ENCODE data around the gene NPPB.

NPPB gene

DNA sequence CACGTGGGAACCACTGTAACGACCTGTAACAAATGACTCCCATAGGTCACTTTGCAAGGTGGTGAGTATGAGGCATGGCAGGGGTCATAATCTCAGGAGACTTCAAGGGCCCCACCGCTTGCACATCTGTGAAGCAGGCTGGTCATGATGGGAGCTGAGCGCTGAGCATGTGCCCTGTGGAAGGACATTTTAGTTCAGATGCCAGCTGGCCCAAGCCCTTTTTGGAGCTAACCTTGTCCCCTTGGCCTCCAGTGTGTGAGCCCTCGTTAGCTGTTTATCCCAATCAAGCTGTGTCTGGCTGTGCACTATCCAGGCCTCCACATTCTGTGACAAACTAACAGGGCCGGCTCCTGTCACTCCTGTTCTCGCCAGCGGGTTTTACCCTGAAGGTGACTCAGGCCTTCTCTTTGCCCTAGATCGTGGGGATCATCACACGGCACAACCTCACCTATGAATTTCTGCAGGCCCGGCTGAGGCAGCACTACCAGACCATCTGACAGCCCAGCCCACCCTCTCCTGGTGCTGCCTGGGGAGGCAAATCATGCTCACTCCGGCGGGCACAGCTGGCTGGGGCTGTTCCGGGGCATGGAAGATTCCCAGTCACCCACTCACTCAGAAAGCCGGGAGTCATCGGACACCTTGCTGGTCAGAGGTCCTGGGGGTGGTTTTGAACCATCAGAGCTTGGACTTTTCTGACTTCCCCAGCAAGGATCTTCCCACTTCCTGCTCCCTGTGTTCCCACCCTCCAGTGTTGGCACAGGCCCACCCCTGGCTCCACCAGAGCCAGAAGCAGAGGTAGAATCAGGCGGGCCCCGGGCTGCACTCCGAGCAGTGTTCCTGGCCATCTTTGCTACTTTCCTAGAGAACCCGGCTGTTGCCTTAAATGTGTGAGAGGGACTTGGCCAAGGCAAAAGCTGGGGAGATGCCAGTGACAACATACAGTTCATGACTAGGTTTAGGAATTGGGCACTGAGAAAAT, 18.7 kb downstream of the NPPB start:
- H3K4me2 ChIP-seq (ENCODE audit: low read depth, low read length, poor library complexity, severe bottlenecking), result no peak overlapping the region
- H3K79me2 ChIP-seq (ENCODE audit: insufficient read depth, low read length), result no peaks in the 10 kb centered on the region
- no peaks in the 10 kb centered on the region for H3K9me3 ChIP-seq (ENCODE audit: insufficient read depth, low read depth, low read length)
- no peak overlapping the region for H2AFZ ChIP-seq (ENCODE audit: low read length)
- H3K4me3 ChIP-seq (ENCODE audit: low read length, poor library complexity, severe bottlenecking), result no peak overlapping the region
- no peaks in the 10 kb centered on the region for H3K9me2 ChIP-seq (replicated peaks; ENCODE audit: low read depth, low read length)
- TF ChIP-seq EZH2phosphoT487 (IDR thresholded peaks at IDR 0.05; ENCODE audit: borderline replicate concordance), result no peak
- TF ChIP-seq, protein P1, sequence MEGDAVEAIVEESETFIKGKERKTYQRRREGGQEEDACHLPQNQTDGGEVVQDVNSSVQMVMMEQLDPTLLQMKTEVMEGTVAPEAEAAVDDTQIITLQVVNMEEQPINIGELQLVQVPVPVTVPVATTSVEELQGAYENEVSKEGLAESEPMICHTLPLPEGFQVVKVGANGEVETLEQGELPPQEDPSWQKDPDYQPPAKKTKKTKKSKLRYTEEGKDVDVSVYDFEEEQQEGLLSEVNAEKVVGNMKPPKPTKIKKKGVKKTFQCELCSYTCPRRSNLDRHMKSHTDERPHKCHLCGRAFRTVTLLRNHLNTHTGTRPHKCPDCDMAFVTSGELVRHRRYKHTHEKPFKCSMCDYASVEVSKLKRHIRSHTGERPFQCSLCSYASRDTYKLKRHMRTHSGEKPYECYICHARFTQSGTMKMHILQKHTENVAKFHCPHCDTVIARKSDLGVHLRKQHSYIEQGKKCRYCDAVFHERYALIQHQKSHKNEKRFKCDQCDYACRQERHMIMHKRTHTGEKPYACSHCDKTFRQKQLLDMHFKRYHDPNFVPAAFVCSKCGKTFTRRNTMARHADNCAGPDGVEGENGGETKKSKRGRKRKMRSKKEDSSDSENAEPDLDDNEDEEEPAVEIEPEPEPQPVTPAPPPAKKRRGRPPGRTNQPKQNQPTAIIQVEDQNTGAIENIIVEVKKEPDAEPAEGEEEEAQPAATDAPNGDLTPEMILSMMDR (conservative IDR thresholded peaks at IDR 0.05; ENCODE audit: low read length), result no peak
- peaks cover 27% of the 10 kb centered on the region for H3K4me1 ChIP-seq (ENCODE audit: insufficient read depth, low read length, poor library complexity, severe bottlenecking)
- H3K27me3 ChIP-seq (ENCODE audit: insufficient read depth, low read length, poor library complexity, severe bottlenecking), result no peaks in the 10 kb centered on the region
- H3F3A ChIP-seq (ENCODE audit: low read depth), result peaks cover 17% of the 10 kb centered on the region; the same call in 1 of the 2 replicates
- peaks cover 65% of the 10 kb centered on the region; the same call in 1 of the 2 replicates for H3K36me3 ChIP-seq (ENCODE audit: insufficient read depth, low read length)
- peaks cover 3% of the 10 kb centered on the region for H4K20me1 ChIP-seq (ENCODE audit: insufficient read depth, low read length, poor library complexity, severe bottlenecking)
- no peak overlapping the region for H3K9ac ChIP-seq (ENCODE audit: low read depth, low read length, poor library complexity, severe bottlenecking)

GRCh38 chr1:11838349-11839272, 20.1 kb downstream of the NPPB start:
- H4K20me1 ChIP-seq (ENCODE audit: insufficient read depth, low read length, poor library complexity, severe bottlenecking), result peaks cover 3% of the 10 kb centered on the region
- no peak for TF ChIP-seq EZH2phosphoT487 (IDR thresholded peaks at IDR 0.05; ENCODE audit: borderline replicate concordance)
- TF ChIP-seq, protein P1 (conservative IDR thresholded peaks at IDR 0.05; ENCODE audit: low read length), result peak; percentile 98
- H3K9me2 ChIP-seq (replicated peaks; ENCODE audit: low read depth, low read length), result no peaks in the 10 kb centered on the region
- H3K79me2 ChIP-seq (ENCODE audit: insufficient read depth, low read length), result no peaks in the 10 kb centered on the region
- H3K36me3 ChIP-seq (ENCODE audit: insufficient read depth, low read length), result peaks cover 73% of the 10 kb centered on the region; the same call in 1 of the 2 replicates
- peaks cover 17% of the 10 kb centered on the region; the same call in 1 of the 2 replicates for H3F3A ChIP-seq (ENCODE audit: low read depth)
- no peaks in the 10 kb centered on the region for H3K27me3 ChIP-seq (ENCODE audit: insufficient read depth, low read length, poor library complexity, severe bottlenecking)
- peaks cover 27% of the 10 kb centered on the region for H3K4me1 ChIP-seq (ENCODE audit: insufficient read depth, low read length, poor library complexity, severe bottlenecking)
- H2AFZ ChIP-seq (ENCODE audit: low read length), result no peak overlapping the region
- no peak overlapping the region for H3K4me3 ChIP-seq (ENCODE audit: low read length, poor library complexity, severe bottlenecking)
- no peak overlapping the region for H3K9ac ChIP-seq (ENCODE audit: low read depth, low read length, poor library complexity, severe bottlenecking)
- H3K9me3 ChIP-seq (ENCODE audit: insufficient read depth, low read depth, low read length), result no peaks in the 10 kb centered on the region
- H3K4me2 ChIP-seq (ENCODE audit: low read depth, low read length, poor library complexity, severe bottlenecking), result no peak overlapping the region

DNA sequence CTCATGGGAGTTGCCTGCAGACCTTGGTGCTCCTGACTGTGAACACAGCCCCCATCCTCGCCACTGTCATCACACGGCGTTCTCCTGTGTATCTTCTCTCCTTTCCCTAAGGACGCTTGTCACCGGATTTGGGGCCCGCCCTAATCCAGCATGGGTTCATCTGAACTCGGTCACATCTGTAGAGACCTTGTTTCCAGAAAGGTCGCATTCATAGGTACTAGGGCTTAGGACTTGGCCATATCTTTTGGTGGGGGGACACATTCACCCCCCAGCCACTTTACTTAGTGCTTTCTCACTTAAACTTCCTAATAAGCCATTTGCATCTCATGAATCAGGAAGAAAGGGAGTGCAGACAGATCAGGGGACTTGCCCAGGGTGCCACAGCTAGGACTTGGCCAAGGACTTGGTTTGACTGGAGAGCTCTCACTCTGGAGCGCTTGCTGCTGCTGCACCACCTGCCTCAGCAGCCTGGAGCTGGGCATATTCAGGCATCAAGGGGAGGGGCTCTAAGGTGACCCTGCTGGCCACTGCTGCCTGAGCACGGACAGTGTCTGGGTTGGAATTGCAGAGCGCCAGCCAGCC, 20.9 kb downstream of the NPPB start:
- Histone ChIP-seq H2AFZ (ENCODE audit: low read length) (no peak overlapping the region), H4K20me1 (ENCODE audit: insufficient read depth, low read length, poor library complexity, severe bottlenecking) (peaks cover 3% of the 10 kb centered on the region), H3K79me2 (ENCODE audit: insufficient read depth, low read length) (no peaks in the 10 kb centered on the region), H3K9me3 (ENCODE audit: insufficient read depth, low read depth, low read length) (no peaks in the 10 kb centered on the region), H3K4me2 (ENCODE audit: low read depth, low read length, poor library complexity, severe bottlenecking) (no peak overlapping the region), H3K36me3 (ENCODE audit: insufficient read depth, low read length) (peaks cover 80% of the 10 kb centered on the region; the same call in 1 of the 2 replicates), H3F3A (ENCODE audit: low read depth) (peaks cover 16% of the 10 kb centered on the region; the same call in 1 of the 2 replicates), H3K9me2 (replicated peaks; ENCODE audit: low read depth, low read length) (no peaks in the 10 kb centered on the region), H3K27me3 (ENCODE audit: insufficient read depth, low read length, poor library complexity, severe bottlenecking) (no peaks in the 10 kb centered on the region), H3K4me3 (ENCODE audit: low read length, poor library complexity, severe bottlenecking) (no peak overlapping the region), H3K9ac (ENCODE audit: low read depth, low read length, poor library complexity, severe bottlenecking) (no peak overlapping the region), H3K4me1 (ENCODE audit: insufficient read depth, low read length, poor library complexity, severe bottlenecking) (peaks cover 22% of the 10 kb centered on the region)
- TF ChIP-seq, protein P1 (conservative IDR thresholded peaks at IDR 0.05; ENCODE audit: low read length), result no peak
- TF ChIP-seq EZH2phosphoT487 (IDR thresholded peaks at IDR 0.05; ENCODE audit: borderline replicate concordance), result no peak
